HEK293 (cell line): ENCODE measurements around the gene MAN2B1.

Experiments used
- EGR2 ChIP-seq: fragments of 450-650 bp; formaldehyde crosslinking; IDR thresholded peaks from 2 replicates; pipeline ENCODE4 v1.5.1; 2016; ENCODE audit warnings: low read depth, missing biosample characterization, missing genetic modification characterization
- ZNF133 ChIP-seq: fragments of 450-650 bp; formaldehyde crosslinking; IDR thresholded peaks from 2 replicates; pipeline ENCODE4 v1.5.1; 2016; ENCODE audit warnings: missing biosample characterization, missing genetic modification characterization
- ZNF140 ChIP-seq: fragments of 450-650 bp; formaldehyde crosslinking; IDR thresholded peaks from 2 replicates; pipeline ENCODE4 v1.5.1; 2016; ENCODE audit warnings: missing biosample characterization, missing genetic modification characterization
- ZNF354C ChIP-seq: fragments of 450-650 bp; formaldehyde crosslinking; IDR thresholded peaks from 2 replicates; pipeline ENCODE4 v1.5.1; 2016; ENCODE audit warnings: missing biosample characterization, missing genetic modification characterization, low read depth, borderline replicate concordance
- ZNF585B ChIP-seq: fragments of 450-650 bp; formaldehyde crosslinking; IDR thresholded peaks from 2 replicates; pipeline ENCODE4 v1.5.1; 2016; ENCODE audit warnings: missing biosample characterization, missing genetic modification characterization
- ZNF660 ChIP-seq: fragments of 450-650 bp; IDR thresholded peaks from 2 replicates; pipeline ENCODE4 v1.5.1; 2018; ENCODE audit warnings: missing biosample characterization, mild to moderate bottlenecking, missing genetic modification characterization
- TF ChIP-seq, protein P1 (sequence below): fragments of 450-650 bp; formaldehyde crosslinking; IDR thresholded peaks from 2 replicates; pipeline ENCODE4 v1.5.1; 2016; ENCODE audit warnings: missing biosample characterization, missing genetic modification characterization

DNA sequence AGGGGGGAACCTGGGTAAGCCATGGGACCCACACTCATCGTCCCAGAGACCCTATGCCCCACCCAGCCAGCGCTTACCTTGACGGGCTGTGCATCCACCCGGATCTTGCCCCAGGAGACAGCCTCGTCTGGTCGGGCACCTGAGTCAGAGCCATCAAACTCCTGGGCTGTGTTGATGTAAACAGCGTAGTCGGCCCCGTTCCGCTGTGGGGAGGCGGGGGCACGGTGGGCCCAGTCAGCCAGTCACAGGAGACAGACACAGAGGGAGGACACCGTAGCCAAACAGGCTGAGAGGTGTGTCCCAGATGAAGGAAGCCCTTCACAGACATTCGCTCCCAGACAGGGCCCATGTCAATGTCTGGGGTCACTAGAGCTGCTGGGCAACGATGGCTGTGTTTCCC is 9.4 kb upstream of the MAN2B1 start:
- TF ChIP-seq EGR2 (tag by site-specific recombination) (no peak), ZNF660 (tag by site-specific recombination) (no peak), ZNF585B (tag by site-specific recombination) (no peak), ZNF354C (tag by site-specific recombination) (no peak), ZNF133 (tag by site-specific recombination) (no peak), ZNF140 (tag by site-specific recombination) (no peak)
- TF ChIP-seq, protein P1, sequence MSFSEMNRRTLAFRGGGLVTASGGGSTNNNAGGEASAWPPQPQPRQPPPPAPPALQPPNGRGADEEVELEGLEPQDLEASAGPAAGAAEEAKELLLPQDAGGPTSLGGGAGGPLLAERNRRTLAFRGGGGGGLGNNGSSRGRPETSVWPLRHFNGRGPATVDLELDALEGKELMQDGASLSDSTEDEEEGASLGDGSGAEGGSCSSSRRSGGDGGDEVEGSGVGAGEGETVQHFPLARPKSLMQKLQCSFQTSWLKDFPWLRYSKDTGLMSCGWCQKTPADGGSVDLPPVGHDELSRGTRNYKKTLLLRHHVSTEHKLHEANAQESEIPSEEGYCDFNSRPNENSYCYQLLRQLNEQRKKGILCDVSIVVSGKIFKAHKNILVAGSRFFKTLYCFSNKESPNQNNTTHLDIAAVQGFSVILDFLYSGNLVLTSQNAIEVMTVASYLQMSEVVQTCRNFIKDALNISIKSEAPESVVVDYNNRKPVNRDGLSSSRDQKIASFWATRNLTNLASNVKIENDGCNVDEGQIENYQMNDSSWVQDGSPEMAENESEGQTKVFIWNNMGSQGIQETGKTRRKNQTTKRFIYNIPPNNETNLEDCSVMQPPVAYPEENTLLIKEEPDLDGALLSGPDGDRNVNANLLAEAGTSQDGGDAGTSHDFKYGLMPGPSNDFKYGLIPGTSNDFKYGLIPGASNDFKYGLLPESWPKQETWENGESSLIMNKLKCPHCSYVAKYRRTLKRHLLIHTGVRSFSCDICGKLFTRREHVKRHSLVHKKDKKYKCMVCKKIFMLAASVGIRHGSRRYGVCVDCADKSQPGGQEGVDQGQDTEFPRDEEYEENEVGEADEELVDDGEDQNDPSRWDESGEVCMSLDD (tag by site-specific recombination) = no peak
